SKM-1 treated with dmso at 0.1 percent for 144 hours (cell line): ENCODE measurements around the gene RAB3C.
"Not testable (repeated sequence)": the region's sequence is repeated elsewhere in the genome, so short reads cannot be mapped to it uniquely, and the experiment has no call there.

Source experiments
- DNase-seq: peaks from one replicate; lab custom pipeline; 2025; ENCODE audit not compliant: unreplicated experiment; lab: John Stamatoyannopoulos, UW

The RAB3C gene, protein sequence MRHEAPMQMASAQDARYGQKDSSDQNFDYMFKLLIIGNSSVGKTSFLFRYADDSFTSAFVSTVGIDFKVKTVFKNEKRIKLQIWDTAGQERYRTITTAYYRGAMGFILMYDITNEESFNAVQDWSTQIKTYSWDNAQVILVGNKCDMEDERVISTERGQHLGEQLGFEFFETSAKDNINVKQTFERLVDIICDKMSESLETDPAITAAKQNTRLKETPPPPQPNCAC

GRCh38 chr5:58582803-58583491 is at the start of gene RAB3C:
Gene RAB3C, plus strand, starts transcription at chr5:58583075. Its CDS starts 134 bp downstream, at chr5:58583209.
- peak; percentile 82 for DNase-seq

DNA sequence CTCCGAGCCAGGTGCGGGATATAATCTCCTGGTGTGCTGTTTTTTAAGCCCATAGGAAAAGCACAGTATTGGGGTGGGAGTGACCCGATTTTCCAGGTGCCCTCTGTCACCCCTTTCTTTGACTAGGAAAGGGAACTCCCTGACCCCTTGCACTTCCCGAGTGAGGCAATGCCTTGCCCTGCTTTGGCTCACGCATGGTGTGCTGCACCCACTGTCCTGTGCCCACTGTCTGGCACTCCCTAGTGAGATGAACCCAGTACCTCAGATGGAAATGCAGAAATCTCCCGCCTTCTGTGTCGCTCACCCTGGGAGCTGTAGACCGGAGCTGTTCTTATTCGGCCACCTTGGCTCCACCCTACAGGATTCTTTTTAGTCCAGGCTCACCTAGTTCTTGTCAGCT is 40.9 kb upstream of the RAB3C start:
- not testable (repeated sequence) for DNase-seq

- no peak for DNase-seq
Observed at GRCh38 chr5:58542709-58543108, 40.2 kb upstream of the RAB3C start.

DNA sequence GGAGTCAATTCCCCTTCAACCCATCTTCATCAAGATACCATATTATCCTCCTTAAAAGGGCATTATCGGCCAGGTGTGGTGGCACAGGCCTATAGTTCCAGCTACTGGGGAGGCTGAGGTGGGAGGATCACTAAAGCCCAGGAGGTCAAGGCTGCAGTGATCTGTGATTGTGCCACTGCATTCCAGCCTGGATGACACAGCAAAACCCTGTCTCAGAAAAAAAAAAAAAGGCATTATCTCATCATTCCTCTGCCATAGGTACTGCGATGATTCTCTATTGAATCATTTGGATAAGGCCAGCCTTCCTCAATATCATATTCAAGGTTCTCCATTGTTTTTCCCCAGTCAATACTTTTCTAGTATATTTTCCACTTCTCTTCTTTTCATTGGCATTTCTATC is 39.2 kb upstream of the RAB3C start:
- DNase-seq = peak; percentile 15

GRCh38 chr5:58544195-58544594 is 38.7 kb upstream of the RAB3C start:
- DNase-seq = peak; percentile 94

GRCh38 chr5:58544926-58545325 is 37.9 kb upstream of the RAB3C start:
- DNase-seq = peak; percentile 3

DNA sequence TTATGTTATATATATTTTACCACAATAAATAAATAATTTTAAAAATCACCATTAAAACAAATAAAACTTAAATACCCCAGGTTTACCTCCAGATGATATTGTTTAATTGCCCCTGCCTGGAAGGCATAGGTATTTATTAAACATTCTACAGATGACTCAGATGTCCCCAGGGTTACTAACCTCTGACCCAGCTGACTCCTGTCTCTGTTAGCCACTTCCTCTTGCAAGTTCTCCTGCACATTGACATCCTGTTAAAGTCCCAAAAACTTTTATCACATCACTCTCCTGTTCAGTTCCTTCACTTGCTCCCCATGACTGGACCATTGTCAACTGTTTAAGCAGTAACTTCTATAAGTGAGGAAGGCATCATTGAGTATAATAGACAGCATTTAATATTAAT is 37.0 kb upstream of the RAB3C start:
- DNase-seq = peak; percentile 92

GRCh38 chr5:58548068-58548467 is 34.8 kb upstream of the RAB3C start:
- DNase-seq = no peak

- DNase-seq = no peak
Observed at GRCh38 chr5:58551492-58551891, 31.4 kb upstream of the RAB3C start.

- DNase-seq = not testable (repeated sequence)
Observed at GRCh38 chr5:58557665-58558338, 25.1 kb upstream of the RAB3C start.

- not testable (repeated sequence) for DNase-seq
Observed at GRCh38 chr5:58563016-58563700, 19.7 kb upstream of the RAB3C start.

GRCh38 chr5:58564043-58564832 is 18.6 kb upstream of the RAB3C start:
- not testable (repeated sequence) for DNase-seq

- DNase-seq = no peak
Observed at GRCh38 chr5:58565033-58565432, 17.8 kb upstream of the RAB3C start.

DNA sequence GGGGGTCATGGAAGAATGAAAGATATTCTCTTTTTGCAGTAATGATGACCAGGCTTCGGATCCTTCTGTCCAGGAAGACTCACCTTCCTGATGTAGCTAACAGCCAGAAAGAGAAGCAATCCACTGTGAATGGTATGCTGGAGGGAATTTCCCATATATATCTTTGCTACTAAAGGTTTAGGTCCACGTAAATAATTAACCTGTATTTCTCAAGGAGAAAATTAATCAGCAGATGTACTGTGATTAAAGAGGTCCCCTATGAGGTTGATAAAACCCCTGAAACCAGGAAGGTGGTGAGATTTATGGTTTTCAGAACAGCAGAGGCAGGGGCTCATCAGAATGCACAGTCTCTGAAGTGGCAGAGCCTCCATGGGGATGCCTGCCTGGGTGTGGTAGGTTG is 11.4 kb upstream of the RAB3C start:
- DNase-seq = no peak

GRCh38 chr5:58572973-58573372 is 9.9 kb upstream of the RAB3C start:
- DNase-seq = not testable (repeated sequence)

DNA sequence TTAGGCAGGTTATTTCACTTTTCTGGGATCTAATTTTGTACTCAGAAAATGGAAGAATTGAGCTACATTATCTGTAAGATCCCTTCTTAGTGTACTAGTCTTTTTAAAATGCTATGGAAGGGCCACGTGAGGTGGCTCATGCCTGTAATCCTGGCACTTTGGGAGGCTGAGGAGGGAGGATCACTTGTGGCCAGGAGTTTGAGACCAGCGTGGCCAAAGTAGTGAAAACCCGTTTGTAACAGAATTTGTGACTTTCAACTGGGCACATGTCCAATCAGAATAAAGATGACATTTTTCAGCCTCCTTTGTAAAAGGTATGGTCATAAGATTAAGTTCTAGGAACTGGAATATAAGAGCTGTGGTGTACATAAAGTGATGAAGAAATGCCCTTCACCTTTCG is 3.1 kb upstream of the RAB3C start:
- no peak for DNase-seq

- no peak for DNase-seq
Observed at GRCh38 chr5:58582019-58582802, 664 bp upstream of the RAB3C start.

DNA sequence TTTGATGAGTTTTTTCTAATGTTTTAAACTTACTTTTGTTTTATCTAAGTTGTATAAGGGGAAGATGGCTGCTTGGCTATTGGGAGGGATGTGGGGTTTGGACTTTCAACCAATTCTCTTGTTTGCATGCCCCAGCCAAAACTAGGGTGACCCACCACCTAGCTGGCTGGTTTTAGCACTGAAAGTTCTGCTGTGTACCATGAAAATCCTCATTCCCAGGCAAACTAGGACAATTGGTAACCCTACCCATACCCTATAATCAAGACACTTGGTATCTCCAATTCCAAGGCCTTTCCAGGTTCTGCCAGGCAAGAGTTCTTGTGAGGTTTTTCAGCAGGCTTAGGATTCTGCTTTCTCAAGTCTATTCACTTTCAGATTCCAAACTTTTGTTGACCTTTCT is 13.1 kb downstream of the RAB3C start:
- no peak for DNase-seq

DNA sequence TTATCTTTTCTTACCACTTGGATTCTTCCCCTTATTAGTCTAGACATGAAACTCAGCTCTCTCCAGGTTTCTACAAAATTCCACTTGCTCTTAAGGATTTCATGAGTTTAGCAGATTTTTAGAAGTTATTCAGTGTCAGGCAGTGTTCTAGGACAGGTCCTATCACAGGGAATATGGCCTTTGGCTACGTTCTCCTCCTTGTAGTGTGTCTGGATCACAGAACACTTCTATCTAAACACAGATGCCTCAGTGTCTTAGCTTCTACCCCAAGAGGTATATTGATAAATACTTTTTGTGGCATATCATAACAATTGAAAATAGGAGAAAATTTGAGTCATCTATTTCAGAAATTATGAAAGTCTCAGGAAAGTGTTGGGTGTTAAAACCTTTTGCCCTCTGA is 15.6 kb downstream of the RAB3C start:
- no peak for DNase-seq

GRCh38 chr5:58599217-58599616 is 16.3 kb downstream of the RAB3C start:
- DNase-seq = no peak
